ENCODE measurements around the gene RAB15. TPM values are rescaled to one million over a fixed set of nuclear protein-coding genes. Genes with fewer than 3 reads are reported as not detected.

RAB15 gene
- total RNA-seq, 1 donor from 2014 or later = 16.5 TPM

- H3K27me3 Mint-ChIP-seq (ENCODE audit: low read depth) = no peaks in the 10 kb centered on the region
Measured at GRCh38 chr14:64995291-64995690, 23.2 kb upstream of the RAB15 start.

GRCh38 chr14:64994540-64994939 is 22.4 kb upstream of the RAB15 start:
- Mint-ChIP-seq H3K27me3 (ENCODE audit: low read depth) (no peaks in the 10 kb centered on the region), H3K9me3 (no peaks in the 10 kb centered on the region), H3K4me1 (peaks cover 21% of the 10 kb centered on the region), H3K36me3 (ENCODE audit: low read depth) (peaks cover 3% of the 10 kb centered on the region), H3K27ac (ENCODE audit: unreplicated experiment) (no peak overlapping the region), H3K4me3 (no peak overlapping the region)
- DNase-seq (ENCODE audit: low read depth, low spot score) = no peak
- no peak for TF ChIP-seq CTCF (conservative IDR thresholded peaks at IDR 0.05)

More at GRCh38 chr14:64995291-64995690, 23.2 kb upstream of the RAB15 start:
- Mint-ChIP-seq H3K4me3 (no peak overlapping the region), H3K9me3 (no peaks in the 10 kb centered on the region), H3K4me1 (peaks cover 13% of the 10 kb centered on the region), H3K36me3 (ENCODE audit: low read depth) (peaks cover 3% of the 10 kb centered on the region), H3K27ac (ENCODE audit: unreplicated experiment) (no peak overlapping the region)
- TF ChIP-seq CTCF (conservative IDR thresholded peaks at IDR 0.05) = no peak
- no peak for DNase-seq (ENCODE audit: low read depth, low spot score)

GRCh38 chr14:64993266-64993930 is 21.3 kb upstream of the RAB15 start:
- Mint-ChIP-seq H3K4me3 (no peak overlapping the region), H3K27ac (ENCODE audit: unreplicated experiment) (no peak overlapping the region), H3K9me3 (no peaks in the 10 kb centered on the region), H3K27me3 (ENCODE audit: low read depth) (no peaks in the 10 kb centered on the region), H3K36me3 (ENCODE audit: low read depth) (peaks cover 3% of the 10 kb centered on the region), H3K4me1 (peaks cover 26% of the 10 kb centered on the region)
- no peak for TF ChIP-seq CTCF (conservative IDR thresholded peaks at IDR 0.05)
- no peak for DNase-seq (ENCODE audit: low read depth, low spot score)

- TF ChIP-seq CTCF (conservative IDR thresholded peaks at IDR 0.05) = no peak
- Mint-ChIP-seq H3K9me3 (no peaks in the 10 kb centered on the region), H3K4me1 (peaks cover 28% of the 10 kb centered on the region), H3K27ac (ENCODE audit: unreplicated experiment) (no peak overlapping the region), H3K27me3 (ENCODE audit: low read depth) (no peaks in the 10 kb centered on the region), H3K4me3 (no peak overlapping the region), H3K36me3 (ENCODE audit: low read depth) (peaks cover 3% of the 10 kb centered on the region)
- DNase-seq (ENCODE audit: low read depth, low spot score) = no peak
Measured at GRCh38 chr14:64992328-64992885, 20.3 kb upstream of the RAB15 start.

- H3K36me3 Mint-ChIP-seq (ENCODE audit: low read depth) = no peaks in the 10 kb centered on the region
- H3K4me3 Mint-ChIP-seq = peak overlapping the region; percentile 29
- peak overlapping the region; percentile 94 for H3K27ac Mint-ChIP-seq (ENCODE audit: unreplicated experiment)
- H3K9me3 Mint-ChIP-seq = no peaks in the 10 kb centered on the region
- H3K27me3 Mint-ChIP-seq (ENCODE audit: low read depth) = peaks cover 9% of the 10 kb centered on the region
- DNase-seq (ENCODE audit: low read depth, low spot score) = no peak
- H3K4me1 Mint-ChIP-seq = peaks cover 34% of the 10 kb centered on the region
- TF ChIP-seq CTCF (conservative IDR thresholded peaks at IDR 0.05) = no peak
Measured at GRCh38 chr14:64990939-64991338, 18.8 kb upstream of the RAB15 start.

All from neural crest cell (in vitro differentiated cells).